ENCODE measurements around the gene GATAD2B. TPM values are rescaled to one million over a fixed set of nuclear protein-coding genes. Genes with fewer than 3 reads are reported as not detected.

GATAD2B gene
- total RNA-seq, 1 donor from 2014 or later: 16.6 TPM

Other genes with a start within 250 kb of the GATAD2B start
- gene NPR1, start 244.3 kb downstream of the GATAD2B start, total RNA-seq: 1.7 and 39.5 TPM in 2 replicates
- 15.1 and 59.2 TPM in 2 replicates for gene INTS3, start 194.9 kb downstream of the GATAD2B start, total RNA-seq
- gene SLC27A3, start 147.6 kb downstream of the GATAD2B start, total RNA-seq: 5.0 and 8.5 TPM in 2 replicates
- gene DENND4B, start 23.7 kb upstream of the GATAD2B start, total RNA-seq: 2.6 and 21.5 TPM in 2 replicates
- gene CRTC2, start 35.6 kb upstream of the GATAD2B start, total RNA-seq: 2.8 and 6.6 TPM in 2 replicates
- gene SLC39A1, start 40.6 kb upstream of the GATAD2B start, total RNA-seq: 203 and 214 TPM in 2 replicates
- 4.9 and 7.1 TPM in 2 replicates for gene CREB3L4, start 44.9 kb upstream of the GATAD2B start, total RNA-seq
- gene JTB, start 54.7 kb upstream of the GATAD2B start, total RNA-seq: 109 and 116 TPM in 2 replicates
- gene RAB13, start 63.4 kb upstream of the GATAD2B start, total RNA-seq: 80.6 and 154 TPM in 2 replicates
- gene RPS27, start 67.8 kb upstream of the GATAD2B start, total RNA-seq: 242 and 820 TPM in 2 replicates
- 0.05 TPM in 1 of 2 replicates, not detected in the other for gene NUP210L, start 232.1 kb upstream of the GATAD2B start, total RNA-seq